ENCODE results near the gene SCP2D1. TPM values are rescaled to one million over a fixed set of nuclear protein-coding genes. Genes with fewer than 3 reads are reported as not detected.

SCP2D1 gene
- total and polyA plus RNA-seq, 2 of the 8 experiments (the other 6 are each of a cell fraction or from before 2014, with no cell fraction given): not detected

DNA sequence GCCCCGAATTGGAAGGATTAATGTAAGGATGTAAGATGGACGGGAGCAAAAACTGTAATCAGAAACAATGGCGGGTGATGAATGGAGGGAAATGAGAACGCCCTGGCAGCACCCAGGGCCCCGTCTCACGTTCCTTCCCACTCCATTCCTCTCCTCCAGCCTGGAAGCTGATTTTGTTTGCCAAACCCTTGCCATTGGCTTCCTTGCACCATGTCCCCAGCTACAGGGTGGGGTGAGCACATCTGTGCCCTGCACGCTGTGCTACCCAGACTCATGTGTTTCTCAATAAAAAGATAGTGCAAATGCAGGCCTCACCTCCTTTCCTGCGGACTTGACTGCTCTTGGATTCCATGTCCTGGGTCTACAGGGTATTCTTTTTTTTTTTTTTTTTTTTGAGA, 26.7 kb downstream of the SCP2D1 start:
- TF ChIP-seq EP300 (IDR thresholded peaks at IDR 0.05; ENCODE audit: borderline replicate concordance in 1 of 2, low read depth in 2 of 2, low read length in 2 of 2): no peak
- TF ChIP-seq SIRT6 (IDR thresholded peaks at IDR 0.05; ENCODE audit: low read length): no peak
- no peak for TF ChIP-seq ATF2 (IDR thresholded peaks at IDR 0.05; ENCODE audit: low read length)
- Histone ChIP-seq H3K9ac (replicated peaks in 1 of 4; ENCODE audit: extremely low read depth in 1 of 4, low read depth in 3 of 4, low read length in 3 of 4) (no peak overlapping the region), H3K27me3 (replicated peaks in 1 of 4; ENCODE audit: control insufficient read depth in 3 of 4, extremely low read depth in 1 of 4, insufficient read depth in 3 of 4, low read length in 3 of 4) (no peaks in the 10 kb centered on the region), H3K4me3 (ENCODE audit: extremely low read depth in 1 of 4, insufficient read depth in 2 of 4, low read depth in 3 of 4, low read length in 4 of 4) (no peak overlapping the region), H3K4ac (replicated peaks; ENCODE audit: insufficient read length, low read depth, low read length) (no peak overlapping the region), H2AK5ac (ENCODE audit: low read depth, low read length) (no peak overlapping the region), H4K5ac (ENCODE audit: insufficient read length, low read depth, low read length) (no peak overlapping the region), H2BK12ac (ENCODE audit: low read depth, low read length) (no peak overlapping the region; the same call in 1 of the 2 replicates), H3K4me2 (ENCODE audit: insufficient read depth in 1 of 2, low read depth in 2 of 2, low read length in 2 of 2) (no peak overlapping the region), H4K8ac (ENCODE audit: extremely low read depth, insufficient read depth, low read length) (no peak overlapping the region), H3K14ac (ENCODE audit: insufficient read length) (no peak overlapping the region), H3K18ac (ENCODE audit: extremely low read depth, low read length) (no peak overlapping the region), H4K20me1 (replicated peaks in 1 of 2; ENCODE audit: control insufficient read depth in 1 of 2, insufficient read depth in 2 of 2, low read length in 2 of 2) (no peaks in the 10 kb centered on the region), H4K91ac (replicated peaks; ENCODE audit: insufficient read length, low read length) (no peak overlapping the region), H3K23ac (ENCODE audit: insufficient read length) (no peak overlapping the region), H3K79me2 (ENCODE audit: control insufficient read depth in 1 of 2, insufficient read depth in 2 of 2, low read length in 2 of 2) (no peaks in the 10 kb centered on the region), H2BK20ac (ENCODE audit: low read length) (no peak overlapping the region), H3K27ac (ENCODE audit: low read depth, low read length) (no peak overlapping the region), H3K23me2 (ENCODE audit: low read depth, low read length) (no peaks in the 10 kb centered on the region), H3K56ac (replicated peaks; ENCODE audit: insufficient read length, low read depth, low read length) (no peak overlapping the region), H3K9me3 (ENCODE audit: insufficient read depth in 2 of 2, low read depth in 1 of 2, low read length in 1 of 2) (no peaks in the 10 kb centered on the region), H2BK120ac (replicated peaks; ENCODE audit: low read depth, low read length) (no peak overlapping the region), H2BK15ac (ENCODE audit: low read length) (no peak overlapping the region), H3K79me1 (ENCODE audit: low read depth, low read length) (no peaks in the 10 kb centered on the region), H3K36me3 (ENCODE audit: control insufficient read depth in 2 of 4, insufficient read depth in 4 of 4, low read length in 3 of 4) (no peaks in the 10 kb centered on the region), H2BK5ac (ENCODE audit: low read depth, low read length) (no peak overlapping the region), H3K4me1 (replicated peaks in 1 of 4; ENCODE audit: control insufficient read depth in 3 of 4, insufficient read depth in 4 of 4, low read length in 3 of 4) (no peaks in the 10 kb centered on the region), H2AFZ (ENCODE audit: low read length) (no peak overlapping the region)
- FAIRE-seq: no peak
- POLR2A ChIA-PET (ENCODE audit: partially characterized antibody): no interaction called here
- CTCF ChIA-PET (ENCODE audit: partially characterized antibody): interaction anchor here (0.6 kb wide), 1 partner anchor 51 kb away, joined by 3 read pairs; no protein-coding TSS in a partner anchor
- WGBS, 2 experiments (ENCODE audit: extremely low coverage in 1 of 2, insufficient coverage in 1 of 2, insufficient read length in 1 of 2, insufficient replicate concordance in 2 of 2, low coverage in 1 of 2, low lambda C conversion rate in 2 of 2, missing lambda C conversion rate in 1 of 2): 86% methylated on average over 7 of the region's 8 CpGs; no CpG with 5 or more reads in 1 of the 2 experiments
- DNase-seq (ENCODE audit: low read depth in 1 of 2, low spot score in 2 of 2): no peak
